ENCODE data around the gene TADA3.
"Not testable (repeated sequence)": the region's sequence is repeated elsewhere in the genome, so short reads cannot be mapped to it uniquely, and the experiment has no call there.

TADA3 gene

DNA sequence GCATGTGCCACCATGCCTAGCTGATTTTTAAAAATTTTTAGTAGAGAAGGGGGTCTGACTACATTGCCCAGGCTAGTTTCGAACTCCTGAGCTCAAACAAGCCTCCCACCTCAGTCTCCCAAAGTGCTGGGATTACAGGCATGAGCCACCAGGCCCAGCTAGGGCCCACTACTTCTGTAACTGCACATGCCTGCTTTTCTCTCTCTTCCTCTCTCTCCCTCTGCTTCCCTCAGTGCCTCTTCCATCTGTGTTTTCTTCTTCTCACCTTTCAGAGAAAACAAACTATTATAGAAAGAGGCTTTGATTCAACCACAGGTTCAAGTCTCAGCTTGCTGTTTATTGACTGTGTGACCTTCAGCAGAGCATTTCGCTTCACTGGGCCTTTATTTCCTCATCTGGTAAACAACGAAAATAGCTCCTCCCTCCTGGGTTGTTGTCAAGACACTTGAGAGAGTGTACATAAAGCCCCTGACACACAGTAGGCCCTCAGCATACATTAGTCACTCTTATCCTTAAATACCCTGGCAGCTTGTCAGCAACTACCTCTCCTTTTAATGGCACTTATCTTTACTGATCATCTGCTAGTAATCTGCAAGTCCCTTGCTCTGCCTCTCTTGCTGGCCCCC lies 10.2 kb downstream of the TADA3 start:
- peak; percentile 67 for DNase-seq

DNA sequence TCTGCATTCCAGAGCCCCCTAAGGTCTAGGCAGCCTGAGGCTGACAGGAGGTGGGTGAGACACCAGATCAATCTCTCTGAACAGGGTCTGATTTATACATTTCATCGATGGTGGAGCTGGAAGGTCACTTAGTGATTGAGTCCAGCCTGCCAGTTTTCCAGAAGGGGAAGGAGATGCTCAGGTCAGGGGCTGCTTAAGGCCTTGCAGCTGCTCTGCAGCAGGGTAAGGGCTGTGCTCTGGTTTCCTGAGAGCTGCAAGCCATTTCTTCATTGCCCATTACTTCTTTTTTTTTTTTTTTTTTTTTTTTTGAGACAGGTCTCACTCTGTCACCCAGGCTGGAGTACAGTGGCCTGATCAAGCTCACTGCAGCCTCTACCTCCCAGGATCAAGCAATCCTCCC lies 10.7 kb downstream of the TADA3 start:
- peak; percentile 28 for DNase-seq

DNA sequence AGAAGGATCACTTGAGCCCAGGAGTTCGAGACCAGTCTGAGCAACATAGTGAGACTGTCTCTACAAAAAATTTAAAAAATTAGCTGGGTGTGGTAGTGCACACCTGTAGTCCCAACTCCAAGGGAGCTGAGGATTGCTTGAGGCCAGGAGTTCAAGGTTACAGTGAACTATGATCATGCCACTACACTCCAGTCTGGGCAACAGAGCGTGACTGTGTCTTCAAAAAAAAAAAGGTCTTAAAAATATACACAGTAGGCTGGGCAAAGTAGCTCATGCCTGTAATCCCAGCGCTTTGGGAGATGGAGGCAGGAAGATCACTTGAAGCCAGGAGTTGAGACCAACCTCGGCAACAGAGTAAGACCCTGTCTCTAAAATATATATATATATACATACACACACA lies 11.4 kb downstream of the TADA3 start:
- no peak for DNase-seq

DNA sequence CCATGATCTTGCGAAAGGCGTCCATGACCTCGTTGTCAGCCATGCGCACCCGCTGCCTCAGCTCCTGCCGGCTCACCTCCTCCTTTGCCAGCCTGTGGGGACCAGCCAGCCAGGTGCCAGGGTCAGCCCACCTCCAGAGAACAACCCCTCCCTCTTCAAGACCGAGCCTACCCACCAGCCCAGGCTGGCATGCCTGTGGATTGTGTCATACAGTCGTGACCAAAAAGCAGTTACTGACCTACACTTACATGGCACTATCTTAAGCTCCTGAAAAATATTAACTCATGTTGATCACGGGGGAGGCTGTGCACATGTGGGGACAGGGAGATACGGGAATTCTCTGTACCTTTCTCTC lies 11.8 kb downstream of the TADA3 start:
- peak; percentile 54 for DNase-seq

DNA sequence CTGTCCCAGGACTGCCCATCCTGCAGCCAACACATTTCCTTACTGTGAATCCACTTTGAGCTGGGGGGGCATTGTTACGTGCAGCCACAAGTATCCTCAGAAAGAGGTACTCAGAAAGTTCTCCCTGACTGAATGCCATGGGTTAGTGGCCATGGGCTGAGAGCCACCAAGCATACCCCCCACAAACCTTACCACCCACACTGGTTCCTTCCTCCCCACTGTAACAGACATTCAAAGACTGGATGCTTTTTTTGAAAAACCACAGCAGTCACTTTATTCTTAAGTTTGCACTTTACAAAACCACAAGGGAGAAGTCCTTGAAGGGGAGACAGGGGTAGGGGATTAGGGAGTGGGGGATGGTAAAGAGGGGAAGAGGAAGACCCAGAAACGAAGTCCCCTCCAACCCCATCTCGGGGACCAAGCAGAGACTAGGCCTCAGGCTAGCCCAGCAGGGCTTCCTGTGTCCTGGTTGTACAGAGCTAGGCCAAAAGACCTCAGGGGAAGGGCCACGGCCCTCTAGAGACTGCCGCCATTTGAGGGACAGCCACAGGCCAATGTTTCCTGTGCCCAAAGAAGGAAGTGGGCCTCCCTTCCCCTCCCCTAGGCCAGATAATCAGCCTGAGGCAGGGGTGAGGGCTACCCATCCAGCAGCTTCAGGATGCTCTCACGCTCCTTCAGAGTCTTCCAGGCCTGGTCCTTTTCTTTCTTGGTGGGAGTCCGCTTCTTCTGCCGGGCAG lies 12.4 kb downstream of the TADA3 start:
- DNase-seq, result peak; percentile 95

DNA sequence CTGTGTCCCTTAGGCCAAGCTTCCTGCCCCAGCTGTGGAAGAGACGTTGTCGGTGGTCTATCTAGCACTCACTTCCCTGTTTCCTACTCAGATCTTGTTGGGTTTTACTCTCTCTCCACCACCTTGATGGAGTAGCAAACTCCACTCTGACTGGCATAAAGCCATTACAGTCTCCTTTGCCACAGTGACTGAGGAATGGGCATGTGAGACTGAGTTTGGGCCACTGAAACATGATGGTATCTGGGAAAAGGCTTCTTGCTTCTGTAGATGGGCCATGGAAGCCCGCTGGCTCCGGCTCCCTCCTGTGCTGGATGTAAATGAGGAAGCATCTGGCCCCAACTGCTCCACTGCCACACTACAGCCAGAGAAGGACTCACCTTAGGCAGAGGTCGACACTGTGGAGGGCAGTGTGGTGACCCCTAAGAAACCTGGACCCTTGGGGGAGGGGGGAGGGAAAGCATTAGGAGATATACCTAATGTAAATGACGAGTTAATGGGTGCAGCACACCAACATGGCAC lies 13.1 kb downstream of the TADA3 start:
- DNase-seq, result peak; percentile 51

DNA sequence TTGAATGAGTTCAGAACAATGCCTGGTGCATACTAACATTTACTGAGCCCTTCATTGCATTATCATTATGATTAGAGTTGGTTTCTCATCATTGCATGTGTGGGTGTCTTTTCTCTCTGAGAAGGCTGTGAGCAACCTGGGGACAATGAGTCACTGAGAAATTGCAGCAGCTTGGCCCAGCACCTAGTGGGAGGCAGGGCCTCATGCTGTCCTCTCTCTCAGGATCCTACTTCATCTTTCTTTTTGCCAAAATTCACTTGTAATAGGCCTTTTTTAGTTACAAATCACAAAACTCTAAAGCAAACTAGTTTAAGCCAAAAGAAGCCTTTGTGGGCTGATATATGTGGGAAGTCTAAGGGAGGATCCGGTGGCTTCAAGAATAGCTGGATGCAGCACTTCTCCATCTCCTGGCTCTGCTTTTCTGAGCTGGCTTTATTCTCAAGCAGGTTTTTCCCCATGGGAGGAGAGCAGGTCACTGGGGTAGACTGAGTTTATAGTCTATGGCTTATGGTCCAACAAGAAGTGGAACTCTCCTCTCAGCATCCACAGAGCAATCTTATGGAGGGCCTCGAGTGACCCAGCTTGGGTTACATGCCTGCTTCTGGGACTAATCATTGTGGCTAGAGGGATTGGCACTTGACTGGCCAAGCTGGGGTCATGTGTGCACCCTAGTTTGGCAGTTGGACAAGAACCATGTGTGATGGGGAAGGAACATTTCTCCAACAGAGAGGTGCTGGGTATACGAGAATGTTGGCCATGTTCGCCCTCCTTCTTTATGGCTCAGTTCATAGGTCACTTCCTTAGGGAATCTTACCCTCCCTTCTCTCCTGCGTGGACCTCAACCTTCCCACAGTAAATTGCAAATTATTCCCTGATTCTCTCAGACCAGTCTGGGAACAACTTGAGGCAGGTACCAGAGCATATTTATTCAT lies 13.9 kb downstream of the TADA3 start:
- DNase-seq, result no peak

DNA sequence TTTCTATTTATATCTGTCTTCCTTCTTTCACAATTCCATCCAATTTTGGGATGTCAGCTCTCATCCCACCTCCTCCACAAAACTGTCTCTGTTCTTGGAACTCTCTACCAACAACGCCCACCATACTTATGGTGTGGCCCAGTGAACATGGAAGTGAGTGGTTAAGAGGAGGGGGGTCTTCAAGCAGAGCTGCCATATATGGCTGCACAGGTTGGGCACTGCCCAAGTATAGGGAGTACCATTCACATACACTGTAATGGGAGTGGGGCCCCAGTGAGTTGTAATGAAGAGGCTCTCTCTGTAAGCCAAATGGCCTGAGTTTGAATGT lies 14.6 kb downstream of the TADA3 start:
- DNase-seq, result no peak

DNA sequence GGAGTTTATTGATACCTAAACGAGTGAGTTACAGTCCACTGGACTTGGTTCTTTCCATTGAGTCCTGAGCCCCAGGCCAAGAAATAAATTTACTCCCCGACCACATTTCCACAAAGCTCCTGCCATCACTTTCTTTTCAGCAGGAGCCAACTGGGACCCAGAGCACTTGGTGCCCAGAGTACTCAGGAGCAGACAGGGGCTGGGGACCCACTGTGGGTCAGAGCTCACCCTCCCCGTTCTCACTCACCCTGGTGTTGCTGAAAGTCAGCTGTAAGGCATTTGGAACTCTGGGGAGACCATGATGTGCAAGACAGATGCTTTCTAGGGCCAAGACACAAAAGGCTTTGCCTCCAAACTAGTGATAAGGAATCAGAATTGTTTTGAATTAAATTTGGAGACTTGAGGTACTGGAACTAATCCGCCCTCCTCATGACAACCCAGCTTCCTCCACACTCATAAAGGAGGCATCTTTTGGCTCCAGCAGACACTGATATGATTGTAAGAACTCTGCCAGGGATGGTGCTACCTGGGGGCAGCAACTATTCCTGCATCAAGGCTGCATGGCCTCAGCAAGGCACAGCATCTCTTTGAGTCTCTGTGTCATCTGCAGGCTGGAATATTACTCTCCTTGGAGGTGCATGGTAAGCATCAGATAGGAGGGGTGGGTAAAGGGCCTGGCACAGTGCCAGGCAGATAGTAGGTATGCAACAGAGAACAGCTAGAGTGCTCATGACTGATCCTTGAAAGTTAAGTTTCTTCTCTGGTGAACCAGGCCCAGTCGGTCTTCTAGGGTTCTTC lies 15.2 kb downstream of the TADA3 start:
- peak; percentile 40 for DNase-seq

DNA sequence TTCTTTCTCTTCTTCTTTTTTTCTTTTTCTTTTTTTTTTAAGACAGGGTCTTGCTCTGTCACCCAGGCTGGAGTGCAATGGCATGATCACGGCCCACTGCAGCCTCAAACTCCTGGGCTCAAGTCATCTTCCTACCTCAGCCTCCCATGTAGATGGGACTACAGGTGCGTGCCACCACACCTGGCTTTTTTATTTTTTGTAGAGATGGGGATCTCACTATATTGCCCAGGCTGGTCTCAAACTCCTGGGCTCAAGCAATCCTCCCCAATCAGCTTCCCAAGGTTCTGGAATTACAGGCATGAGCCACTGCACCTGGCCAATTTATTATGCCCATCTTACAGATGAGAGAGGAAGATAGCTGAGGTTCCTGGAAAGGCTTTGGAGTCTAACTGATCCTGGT lies 21.3 kb downstream of the TADA3 start:
- not testable (repeated sequence) for DNase-seq

DNA sequence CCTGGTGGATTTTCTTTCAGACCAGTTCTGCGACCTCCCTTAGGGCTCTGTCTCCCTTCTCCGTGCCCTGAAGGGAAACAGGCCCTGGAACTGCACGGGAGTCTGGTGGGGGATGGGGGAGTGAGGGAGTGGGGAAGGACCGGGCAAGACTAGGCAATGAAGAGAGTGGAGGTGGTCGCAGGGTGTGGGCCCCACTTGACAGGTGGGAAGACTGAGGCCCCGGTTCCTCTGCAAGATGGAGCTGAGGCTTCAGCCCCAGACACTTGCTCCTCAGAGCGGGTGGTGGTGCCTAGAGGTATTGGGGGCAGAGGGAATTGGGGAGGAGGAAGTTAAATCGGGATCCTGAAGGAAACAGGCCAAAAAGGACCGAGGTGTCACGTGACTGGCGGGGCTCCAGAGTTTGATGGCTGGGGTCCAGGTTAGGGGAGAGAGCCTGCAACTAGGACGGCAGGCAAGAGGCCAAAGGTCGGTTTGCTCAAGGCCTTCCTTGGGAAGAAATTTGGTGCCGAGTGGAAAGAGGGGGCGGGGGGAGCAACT lies 21.9 kb downstream of the TADA3 start:
- DNase-seq, result peak; percentile 25

DNA sequence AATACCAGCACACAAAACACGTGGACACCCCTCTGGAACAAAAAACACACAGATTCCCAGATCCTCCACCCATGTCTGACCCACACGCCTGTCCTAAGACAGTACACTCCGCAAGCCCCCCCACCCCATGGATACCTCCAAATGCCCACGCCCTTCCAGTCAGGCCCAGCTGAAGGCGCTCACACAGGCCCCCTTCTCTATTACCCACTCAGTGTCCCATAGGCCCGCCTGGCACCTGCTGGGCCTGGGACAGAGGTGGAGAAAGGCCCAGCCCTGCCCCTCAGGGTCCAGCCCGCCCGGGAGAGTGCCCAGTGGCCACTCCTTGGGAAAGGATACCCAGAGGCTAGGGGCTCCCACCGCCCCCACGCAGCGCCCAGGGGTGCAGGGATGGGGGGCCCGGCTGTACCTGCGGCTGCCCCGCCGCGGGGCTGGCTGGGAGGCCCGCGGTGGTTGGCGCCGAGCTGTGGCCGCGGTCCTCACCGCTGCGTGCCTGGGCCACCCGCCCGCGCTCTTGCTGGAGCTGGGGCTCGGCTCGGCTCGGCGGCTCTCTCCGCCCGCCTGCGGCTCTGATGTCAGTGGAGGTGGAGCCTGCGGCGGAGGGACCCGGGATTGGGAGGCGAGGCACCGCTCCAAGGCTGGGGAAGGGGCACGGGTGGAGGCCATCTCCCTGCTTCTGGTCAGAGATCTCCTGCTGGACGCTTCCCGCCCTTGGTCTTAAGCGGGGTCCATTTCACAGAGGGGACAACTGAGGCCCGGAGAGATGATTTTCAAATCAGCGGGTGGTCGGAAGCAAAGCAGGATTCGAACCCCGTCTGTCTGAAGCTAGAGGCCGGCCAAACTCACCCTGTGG lies 22.6 kb downstream of the TADA3 start, which contains the start of gene CAMK1:
Gene CAMK1, minus strand, starts transcription at position 522 of the 850 bp plus-strand sequence. CDS start 2,198 bp downstream, outside the sequence.
- DNase-seq, result peak; percentile 84

DNA sequence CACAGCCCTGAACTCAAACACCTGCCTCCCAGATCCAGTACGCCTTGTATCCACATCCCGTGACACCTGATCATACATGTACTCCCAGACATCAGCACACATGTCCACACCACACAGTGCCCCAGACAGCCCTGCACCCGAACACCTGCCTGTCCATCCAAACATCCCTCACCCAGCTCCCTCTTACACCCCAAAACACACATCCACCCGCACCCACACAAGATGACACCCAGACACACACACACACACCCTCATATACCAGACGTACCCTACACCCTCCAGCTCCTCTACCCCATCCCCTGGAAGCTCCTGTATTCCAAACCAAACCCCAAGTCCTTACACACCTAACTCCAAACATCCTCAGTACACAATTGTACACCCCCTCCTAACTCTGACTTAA lies 23.3 kb downstream of the TADA3 start:
- DNase-seq, result no peak

DNA sequence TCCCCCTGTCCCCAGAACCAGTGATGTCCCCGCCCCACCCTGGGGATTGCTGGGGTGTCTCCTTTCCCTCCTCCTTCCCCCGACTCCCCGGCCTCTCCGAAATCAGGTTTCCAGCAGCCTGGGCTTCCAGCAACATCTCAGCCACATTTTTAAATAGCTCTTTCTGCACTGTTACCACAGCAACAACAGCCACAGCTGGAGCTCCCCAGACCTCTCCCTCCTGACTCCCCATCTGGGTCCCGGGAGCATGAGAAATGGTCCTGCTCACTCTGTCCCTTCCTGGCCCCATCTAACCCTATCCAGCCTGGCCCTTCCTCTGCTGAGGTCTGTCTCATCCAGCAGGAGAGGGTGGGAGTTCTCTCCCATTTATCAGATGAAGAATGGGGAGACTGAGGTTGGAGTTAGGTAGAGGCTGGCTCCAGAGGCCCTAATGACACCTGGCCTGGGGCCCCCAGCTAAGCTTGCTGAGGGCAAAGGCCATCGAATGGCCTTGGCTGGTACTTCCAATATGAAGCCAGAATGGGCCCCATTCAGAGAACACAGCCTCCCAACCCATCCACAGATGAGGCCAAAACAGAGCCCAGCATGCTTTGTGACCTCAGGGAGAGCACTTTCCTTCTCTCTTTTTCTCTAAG lies 24.0 kb downstream of the TADA3 start:
- DNase-seq, result no peak

DNA sequence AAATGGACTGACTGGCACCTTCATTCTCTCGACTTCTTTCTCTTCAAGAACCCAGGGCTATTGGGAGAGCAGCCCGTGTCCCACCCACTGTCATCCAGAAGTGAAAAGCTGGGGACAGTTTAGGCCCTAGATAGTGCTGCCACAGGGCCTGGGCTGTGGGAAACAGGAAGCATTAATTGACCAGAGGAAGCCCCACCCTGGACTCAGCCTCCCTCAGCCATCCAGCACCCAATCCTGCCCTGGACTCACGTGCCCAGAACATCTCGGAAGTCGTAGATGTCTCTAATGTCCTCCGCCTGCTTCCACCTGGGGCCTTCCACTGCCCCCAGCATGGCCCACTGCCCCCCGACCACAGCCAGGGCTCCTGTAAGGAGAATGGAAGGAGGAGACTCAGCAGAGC lies 24.9 kb downstream of the TADA3 start:
- peak; percentile 65 for DNase-seq

DNA sequence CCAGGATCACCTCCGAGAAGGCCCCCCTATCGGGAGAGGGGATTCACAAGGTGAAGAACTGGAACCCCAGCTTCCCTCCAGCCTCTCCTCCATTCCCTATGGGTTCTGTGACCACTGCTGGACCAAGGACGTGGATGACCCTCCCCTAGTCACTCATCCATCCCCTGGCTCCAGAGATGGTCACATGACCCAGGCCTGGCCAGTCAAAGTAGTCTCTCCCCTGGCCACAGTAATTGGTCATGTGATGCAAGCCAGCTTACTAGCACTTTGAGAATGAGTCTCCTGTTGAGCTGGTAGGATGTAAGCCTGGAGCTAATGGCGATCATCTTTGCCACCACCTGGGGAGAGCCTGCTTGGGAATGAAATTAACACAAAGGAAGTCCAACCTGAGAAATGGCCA lies 26.4 kb downstream of the TADA3 start:
- no peak for DNase-seq

DNA sequence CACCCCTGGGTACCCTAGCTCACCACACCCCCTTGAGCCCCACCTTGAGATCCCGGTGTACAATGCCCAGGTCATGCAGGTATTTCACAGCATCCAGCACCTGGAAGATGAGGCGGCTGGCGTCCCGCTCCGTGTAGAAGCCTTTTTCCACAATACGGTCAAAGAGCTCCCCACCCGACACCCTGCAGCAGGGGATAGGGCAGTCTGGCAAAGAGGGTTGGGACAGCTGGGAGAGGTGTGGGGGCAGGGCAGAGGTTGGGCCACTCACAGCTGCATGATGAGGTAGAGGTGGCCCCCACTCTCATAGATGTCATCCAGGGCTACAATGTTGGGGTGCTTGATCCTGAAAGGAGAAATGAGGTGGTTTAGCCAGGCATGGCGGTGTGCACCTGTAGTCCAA lies 29.4 kb downstream of the TADA3 start:
- DNase-seq, result no peak

DNA sequence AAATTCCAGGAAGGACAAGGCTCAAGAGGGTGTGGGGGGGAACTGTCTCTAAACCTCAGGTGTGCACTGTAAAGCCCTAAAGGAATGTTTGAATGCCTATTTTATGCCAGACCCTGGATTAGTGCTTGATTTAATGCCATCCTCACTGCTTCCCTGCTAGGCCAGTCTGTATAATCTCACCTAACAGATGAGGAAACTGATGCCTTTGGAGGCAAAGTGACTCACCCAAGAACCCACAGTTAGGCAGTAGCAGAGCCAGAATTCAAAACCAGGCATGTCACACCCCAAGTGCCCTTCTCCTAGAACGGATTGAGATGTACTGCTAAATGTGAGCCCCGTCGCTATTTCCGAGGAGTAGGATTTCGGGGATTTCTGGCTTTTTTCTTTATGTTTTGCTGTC lies 30.4 kb downstream of the TADA3 start:
- no peak for DNase-seq

DNA sequence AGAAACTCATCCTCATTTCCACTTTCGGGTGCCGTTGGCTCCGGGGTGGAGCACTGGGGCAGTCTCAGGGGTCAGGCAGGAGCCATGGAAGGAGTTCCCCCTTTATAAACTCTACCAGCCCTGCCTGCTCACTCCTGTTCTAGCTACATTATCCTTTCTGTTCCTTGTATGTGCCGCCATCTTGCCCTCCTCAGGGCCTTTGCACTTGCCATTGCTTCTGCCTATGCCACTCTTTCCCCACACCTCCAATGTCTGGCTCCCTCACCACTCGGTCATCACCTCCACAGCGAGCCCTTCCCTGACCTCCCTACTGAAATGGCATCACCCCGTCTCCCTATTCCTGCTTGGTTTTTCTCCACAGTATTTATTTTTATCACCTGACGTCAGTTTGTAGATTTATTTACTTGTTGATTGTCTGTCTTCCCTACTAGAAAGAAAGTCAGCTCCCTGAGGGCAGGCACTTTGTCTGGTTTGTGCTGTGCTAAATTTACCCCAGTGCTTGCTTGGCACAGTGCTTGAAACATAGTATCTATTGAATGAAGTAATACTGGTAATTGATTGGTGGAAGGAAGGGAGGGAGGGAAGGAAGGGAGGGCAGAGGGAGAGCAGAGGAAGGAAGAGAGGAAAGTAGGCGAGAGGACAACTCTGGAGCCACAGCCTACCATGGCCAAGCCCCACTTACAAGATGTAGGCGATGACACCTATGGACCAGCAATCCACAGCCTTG lies 31.3 kb downstream of the TADA3 start:
- no peak for DNase-seq

DNA sequence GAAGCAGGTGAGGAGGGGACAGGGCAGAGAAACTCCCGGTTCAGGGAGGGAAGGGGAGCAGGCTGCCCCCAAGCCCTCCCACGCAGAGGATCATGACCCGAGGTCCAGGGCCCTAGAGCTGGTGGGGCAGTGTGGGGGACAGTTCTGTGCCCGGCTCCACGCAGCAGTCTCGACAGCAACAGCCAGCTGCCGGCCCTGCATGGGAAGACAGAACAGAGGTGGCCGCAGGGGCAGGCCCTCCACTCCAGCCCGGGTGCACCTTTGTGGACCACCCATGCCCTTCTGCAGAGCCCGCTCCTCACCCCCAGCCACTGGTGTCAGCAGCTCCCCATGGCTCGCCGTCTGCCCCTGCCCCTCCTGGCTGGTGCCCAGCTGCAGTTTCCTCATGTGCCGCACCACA lies 34.8 kb downstream of the TADA3 start:
- DNase-seq, result no peak
